Measurements from ENCODE around the gene ZNF689. TPM values are rescaled to one million over a fixed set of nuclear protein-coding genes. Genes with fewer than 3 reads are reported as not detected.

Gene ZNF689
- total RNA-seq (2012; rRNA removed) (1.9 and 2.7 TPM in 2 replicates), polyA plus RNA-seq (2012; rRNA removed) (2.9 and 3.8 TPM in 2 replicates), Bru-seq, nascent RNA (percentile 46 among the genes with signal in this experiment), BruChase-seq, experiment 1, labeled RNA remaining after a 6-hour chase (percentile 45 among the genes with signal in this experiment), BruChase-seq, experiment 2, labeled RNA remaining after a 2-hour chase (percentile 53 among the genes with signal in this experiment)
- 2.1 and 3.8 TPM in 2 replicates for polyA plus RNA-seq (2012; cell fraction: cytosol; rRNA removed)
- polyA plus RNA-seq (2012; cell fraction: nucleus; rRNA removed; ENCODE audit: low replicate concordance), result 3.3 and 5.2 TPM in 2 replicates
- long read RNA-seq, transcript ZNF689-201 (3 exons, 3,547 nt), result major isoform, 5 of 10 reads
- long read RNA-seq, partial matches to known transcripts, result 1 of 10 reads
- long read RNA-seq, other reads (novel, unspliced or antisense), result 4 of 10 reads

- intact Hi-C loops (cut with micrococcal nuclease), result no loop called here
- no peaks in the 10 kb centered on the region for H3K9me3 ChIP-seq (ENCODE audit: control insufficient read depth, insufficient read depth, low read length)
- peak within 1 kb of the TSS; percentile 83 for H3K4ac ChIP-seq (ENCODE audit: low read depth, low read length)
- peak within 1 kb of the TSS; percentile 88 for H2AK9ac ChIP-seq (replicated peaks; ENCODE audit: low read depth, low read length, poor library complexity)
- H3K14ac ChIP-seq (replicated peaks; ENCODE audit: low read depth, low read length), result peak within 1 kb of the TSS; percentile 93
- peak; percentile 96 for DNase-seq
- H3K18ac ChIP-seq (ENCODE audit: low read depth, low read length), result peak within 1 kb of the TSS; percentile 68
- WGBS, 2 experiments (ENCODE audit: extremely low coverage in 2 of 2, insufficient read length in 1 of 2), result 1% methylated on average over 36 of the region's 63 CpGs; no CpG with 5 or more reads in 1 of the 2 experiments
- H2BK15ac ChIP-seq (ENCODE audit: low read depth, low read length), result peak within 1 kb of the TSS; percentile 90; the same call in 2 of the 3 replicates
- TF ChIP-seq MAZ (IDR thresholded peaks at IDR 0.05; ENCODE audit: borderline replicate concordance, low read depth, low read length) (no peak), RFX5 (IDR thresholded peaks at IDR 0.05; ENCODE audit: low read depth, low read length) (no peak), POLR2A (IDR thresholded peaks at IDR 0.05; ENCODE audit: low read depth, low read length) (peak; percentile 64; the same call in 1 of the 2 replicates), RCOR1 (IDR thresholded peaks at IDR 0.05; ENCODE audit: insufficient replicate concordance, low read length) (no peak), FOS (IDR thresholded peaks at IDR 0.05; ENCODE audit: low read depth, low read length) (peak; percentile 90), MAFK (IDR thresholded peaks at IDR 0.05; ENCODE audit: low read depth, low read length) (no peak), BHLHE40 (IDR thresholded peaks at IDR 0.05; ENCODE audit: low read depth, low read length) (no peak)
- TF ChIP-seq, protein P1, sequence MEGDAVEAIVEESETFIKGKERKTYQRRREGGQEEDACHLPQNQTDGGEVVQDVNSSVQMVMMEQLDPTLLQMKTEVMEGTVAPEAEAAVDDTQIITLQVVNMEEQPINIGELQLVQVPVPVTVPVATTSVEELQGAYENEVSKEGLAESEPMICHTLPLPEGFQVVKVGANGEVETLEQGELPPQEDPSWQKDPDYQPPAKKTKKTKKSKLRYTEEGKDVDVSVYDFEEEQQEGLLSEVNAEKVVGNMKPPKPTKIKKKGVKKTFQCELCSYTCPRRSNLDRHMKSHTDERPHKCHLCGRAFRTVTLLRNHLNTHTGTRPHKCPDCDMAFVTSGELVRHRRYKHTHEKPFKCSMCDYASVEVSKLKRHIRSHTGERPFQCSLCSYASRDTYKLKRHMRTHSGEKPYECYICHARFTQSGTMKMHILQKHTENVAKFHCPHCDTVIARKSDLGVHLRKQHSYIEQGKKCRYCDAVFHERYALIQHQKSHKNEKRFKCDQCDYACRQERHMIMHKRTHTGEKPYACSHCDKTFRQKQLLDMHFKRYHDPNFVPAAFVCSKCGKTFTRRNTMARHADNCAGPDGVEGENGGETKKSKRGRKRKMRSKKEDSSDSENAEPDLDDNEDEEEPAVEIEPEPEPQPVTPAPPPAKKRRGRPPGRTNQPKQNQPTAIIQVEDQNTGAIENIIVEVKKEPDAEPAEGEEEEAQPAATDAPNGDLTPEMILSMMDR (conservative IDR thresholded peaks at IDR 0.05; ENCODE audit: low read depth, low read length), result peak; percentile 4; the same call in 1 of the 2 replicates
- TF ChIP-seq, protein P2, sequence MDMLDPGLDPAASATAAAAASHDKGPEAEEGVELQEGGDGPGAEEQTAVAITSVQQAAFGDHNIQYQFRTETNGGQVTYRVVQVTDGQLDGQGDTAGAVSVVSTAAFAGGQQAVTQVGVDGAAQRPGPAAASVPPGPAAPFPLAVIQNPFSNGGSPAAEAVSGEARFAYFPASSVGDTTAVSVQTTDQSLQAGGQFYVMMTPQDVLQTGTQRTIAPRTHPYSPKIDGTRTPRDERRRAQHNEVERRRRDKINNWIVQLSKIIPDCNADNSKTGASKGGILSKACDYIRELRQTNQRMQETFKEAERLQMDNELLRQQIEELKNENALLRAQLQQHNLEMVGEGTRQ (IDR thresholded peaks at IDR 0.05; ENCODE audit: low read depth, low read length), result no peak
- no peaks in the 10 kb centered on the region for H3K27me3 ChIP-seq (ENCODE audit: control insufficient read depth, insufficient read depth, low read length)
- H3K4me3 ChIP-seq (ENCODE audit: insufficient read depth, low read depth, low read length), result peak within 1 kb of the TSS; percentile 73
- in situ Hi-C loops (cut with MboI; ENCODE audit: low sequenced_read_pairs), result no loop called here
- H4K8ac ChIP-seq (ENCODE audit: low read depth in 2 of 2, low read length in 2 of 2), result peak within 1 kb of the TSS; percentile 93 to 97
- H4K20me1 ChIP-seq (ENCODE audit: insufficient read depth, low read length), result no peaks in the 10 kb centered on the region
- no peaks in the 10 kb centered on the region for H3K4me1 ChIP-seq (ENCODE audit: control insufficient read depth, insufficient read depth, low read length)
- ChIA-PET CTCF (interaction anchor here (1.4 kb wide), 1 partner anchor 40 kb away, joined by 3 read pairs; no protein-coding TSS in a partner anchor), POLR2A (ENCODE audit: unreplicated experiment) (interaction anchor here (0.7 to 0.8 kb wide), 2 partner anchors 12 to 155 kb away, joined by 3 to 4 read pairs; no protein-coding TSS in a partner anchor)
- H2AFZ ChIP-seq (replicated peaks; ENCODE audit: low read length, poor library complexity), result peak within 1 kb of the TSS; percentile 96
- H4K5ac ChIP-seq (ENCODE audit: low read depth, low read length), result peak within 1 kb of the TSS; percentile 89
- H3K9ac ChIP-seq (ENCODE audit: low read depth, low read length), result peak within 1 kb of the TSS; percentile 72
- peak within 1 kb of the TSS; percentile 70 for H2BK120ac ChIP-seq (ENCODE audit: low read depth, low read length)
- peaks cover 11 to 27% of the 10 kb centered on the region in 2 experiments; a peak in 3 of 4 replicates for H3K79me1 ChIP-seq (ENCODE audit: low read depth in 1 of 2, low read length in 2 of 2)
- H2BK20ac ChIP-seq (ENCODE audit: low read depth, low read length), result no peak within 1 kb of the TSS
- peak within 1 kb of the TSS; percentile 58; the same call in 1 of the 2 replicates for H2AK5ac ChIP-seq (ENCODE audit: low read depth, low read length)
- peak within 1 kb of the TSS; percentile 65 for H2BK5ac ChIP-seq (ENCODE audit: low read depth, low read length, poor library complexity, severe bottlenecking)
- peak within 1 kb of the TSS; percentile 71 for H3K56ac ChIP-seq (ENCODE audit: extremely low read depth, insufficient read depth, low read length)
- peak within 1 kb of the TSS; percentile 88 for H4K91ac ChIP-seq (ENCODE audit: insufficient read depth, low read depth, low read length)
- peak within 1 kb of the TSS; percentile 93 for H3K23ac ChIP-seq (ENCODE audit: low read depth, low read length)
- dilution Hi-C loops (cut with HindIII; ENCODE audit: low sequenced_read_pairs, unreplicated experiment), result no loop called here
- peak within 1 kb of the TSS; percentile 93 for H3K4me2 ChIP-seq (ENCODE audit: low read depth, low read length)
- peak; percentile 88 for ATAC-seq (ENCODE audit: low read depth)
- TSS peak; percentile 64 for BruUV-seq (replicated peaks)
- H3K9me1 ChIP-seq (ENCODE audit: insufficient read depth, low read length), result no peaks in the 10 kb centered on the region
- H3K27ac ChIP-seq (ENCODE audit: insufficient read depth, low read length), result peak within 1 kb of the TSS; percentile 78
- peaks cover 9% of the 10 kb centered on the region; the same call in 1 of the 2 replicates for H3K36me3 ChIP-seq (ENCODE audit: control insufficient read depth, insufficient read depth, low read length)
Measured at GRCh38 chr16:30609926-30610839, at the start of gene ZNF689. Gene ZNF689 (minus strand): TSS chr16:30610389. CDS start chr16:30610041, 348 bp downstream.

Measured in IMR-90 (cell line).